Measurements from ENCODE around the gene KRTAP4-5. TPM values are rescaled to one million over a fixed set of nuclear protein-coding genes. Genes with fewer than 3 reads are reported as not detected.

Gene KRTAP4-5
- total RNA-seq, 1 donor from 2014 or later: not detected

DNA sequence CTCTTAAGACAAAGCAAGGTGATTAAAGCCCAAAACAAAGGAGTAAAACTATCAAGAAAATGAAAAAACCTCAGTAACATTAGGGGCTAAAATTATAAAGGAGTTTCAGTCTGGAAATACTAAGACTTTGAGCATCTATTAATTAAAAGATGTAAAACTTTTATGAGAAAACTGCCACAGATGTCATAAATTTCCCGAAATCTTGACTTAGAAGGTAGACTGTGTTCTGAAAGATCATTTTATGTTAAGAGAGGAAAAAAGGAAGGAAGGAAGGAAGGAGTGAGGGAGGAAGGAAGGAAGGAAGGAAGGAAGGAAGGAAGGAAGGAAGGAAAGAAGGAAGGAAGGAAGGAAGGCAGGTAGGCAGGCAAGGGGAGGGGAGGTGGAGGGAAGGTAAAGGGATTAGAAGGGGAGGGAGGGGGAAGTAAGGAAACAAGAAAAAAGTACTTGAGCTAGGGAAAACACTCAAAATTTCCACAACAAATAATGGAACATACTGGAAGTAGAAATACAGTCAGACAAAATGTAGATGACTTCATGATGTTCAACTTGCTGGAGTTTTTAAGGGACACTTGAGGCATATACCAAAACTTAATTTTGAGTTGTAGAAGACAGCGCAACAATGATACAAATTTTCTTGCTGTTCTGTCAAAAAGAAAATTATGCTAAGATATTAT is 2.0 kb downstream of the KRTAP4-5 start:
- Histone ChIP-seq H3K36me3 (no peaks in the 10 kb centered on the region), H3K4me3 (no peak overlapping the region), H3K4me1 (no peaks in the 10 kb centered on the region), H3K27me3 (no peaks in the 10 kb centered on the region), H3K27ac (no peak overlapping the region), H3K9me3 (no peaks in the 10 kb centered on the region)
- TF ChIP-seq, protein P1, sequence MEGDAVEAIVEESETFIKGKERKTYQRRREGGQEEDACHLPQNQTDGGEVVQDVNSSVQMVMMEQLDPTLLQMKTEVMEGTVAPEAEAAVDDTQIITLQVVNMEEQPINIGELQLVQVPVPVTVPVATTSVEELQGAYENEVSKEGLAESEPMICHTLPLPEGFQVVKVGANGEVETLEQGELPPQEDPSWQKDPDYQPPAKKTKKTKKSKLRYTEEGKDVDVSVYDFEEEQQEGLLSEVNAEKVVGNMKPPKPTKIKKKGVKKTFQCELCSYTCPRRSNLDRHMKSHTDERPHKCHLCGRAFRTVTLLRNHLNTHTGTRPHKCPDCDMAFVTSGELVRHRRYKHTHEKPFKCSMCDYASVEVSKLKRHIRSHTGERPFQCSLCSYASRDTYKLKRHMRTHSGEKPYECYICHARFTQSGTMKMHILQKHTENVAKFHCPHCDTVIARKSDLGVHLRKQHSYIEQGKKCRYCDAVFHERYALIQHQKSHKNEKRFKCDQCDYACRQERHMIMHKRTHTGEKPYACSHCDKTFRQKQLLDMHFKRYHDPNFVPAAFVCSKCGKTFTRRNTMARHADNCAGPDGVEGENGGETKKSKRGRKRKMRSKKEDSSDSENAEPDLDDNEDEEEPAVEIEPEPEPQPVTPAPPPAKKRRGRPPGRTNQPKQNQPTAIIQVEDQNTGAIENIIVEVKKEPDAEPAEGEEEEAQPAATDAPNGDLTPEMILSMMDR (IDR thresholded peaks at IDR 0.05): no peak
- no peak for TF ChIP-seq POLR2A (IDR thresholded peaks at IDR 0.05)
- no peak for TF ChIP-seq POLR2AphosphoS5 (IDR thresholded peaks at IDR 0.05; ENCODE audit: insufficient read depth in 1 of 2, low read depth in 1 of 2)
- DNase-seq (ENCODE audit: extremely low spot score in 2 of 2): no peak
- intact Hi-C loops (cut with DNase I): no loop called here

DNA sequence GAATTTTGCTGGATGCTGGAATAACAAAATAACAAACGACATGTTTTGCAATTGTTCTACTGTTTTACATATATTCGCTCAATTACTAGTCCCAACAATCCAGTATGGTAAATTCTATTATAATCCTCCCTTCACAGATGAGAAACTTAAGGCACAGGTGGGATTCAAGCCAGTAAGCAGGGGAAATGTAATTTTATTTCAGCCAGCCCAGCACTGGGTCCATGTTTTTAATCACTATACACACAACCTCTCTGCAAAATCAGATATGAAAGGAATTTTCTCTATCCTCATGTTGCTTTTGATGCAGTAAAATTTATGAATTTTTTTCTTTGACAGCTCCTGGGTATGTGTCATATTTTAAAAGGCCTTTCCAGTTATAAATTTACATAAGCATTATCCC is 4.4 kb downstream of the KRTAP4-5 start:
- intact Hi-C loops (cut with DNase I): no loop called here
- Histone ChIP-seq H3K9me3 (no peaks in the 10 kb centered on the region), H3K4me1 (no peaks in the 10 kb centered on the region), H3K27ac (no peak overlapping the region), H3K4me3 (no peak overlapping the region), H3K27me3 (no peaks in the 10 kb centered on the region), H3K36me3 (no peaks in the 10 kb centered on the region)
- DNase-seq (ENCODE audit: extremely low spot score in 2 of 2): no peak
- TF ChIP-seq POLR2A (IDR thresholded peaks at IDR 0.05) (no peak), POLR2AphosphoS5 (IDR thresholded peaks at IDR 0.05; ENCODE audit: insufficient read depth in 1 of 2, low read depth in 1 of 2) (no peak)
- TF ChIP-seq, protein P1 (IDR thresholded peaks at IDR 0.05): no peak

DNA sequence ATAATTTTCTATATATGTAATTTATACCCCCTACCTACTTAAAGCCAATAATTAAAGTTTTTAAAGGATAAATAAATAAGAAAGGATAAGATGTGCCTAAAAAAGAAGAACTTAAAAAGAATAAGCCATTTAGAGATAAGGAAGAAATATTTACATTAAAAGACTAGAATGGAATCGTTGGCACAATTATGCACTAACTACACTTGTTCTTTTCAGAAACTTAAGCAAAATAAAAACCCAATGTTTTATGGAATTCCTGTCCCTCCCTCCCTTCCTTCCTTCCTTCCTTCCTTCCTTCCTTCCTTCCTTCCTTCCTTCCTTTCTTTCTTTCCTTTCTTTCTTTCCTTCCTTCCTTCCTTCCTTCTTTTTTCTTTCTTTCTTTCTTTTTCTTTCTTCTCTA is 4.8 kb downstream of the KRTAP4-5 start:
- Histone ChIP-seq H3K36me3 (no peaks in the 10 kb centered on the region), H3K9me3 (no peaks in the 10 kb centered on the region), H3K4me1 (no peaks in the 10 kb centered on the region), H3K27ac (no peak overlapping the region), H3K27me3 (no peaks in the 10 kb centered on the region), H3K4me3 (no peak overlapping the region)
- TF ChIP-seq POLR2A (IDR thresholded peaks at IDR 0.05): no peak
- TF ChIP-seq POLR2AphosphoS5 (IDR thresholded peaks at IDR 0.05; ENCODE audit: insufficient read depth in 1 of 2, low read depth in 1 of 2): no peak
- TF ChIP-seq, protein P1 (IDR thresholded peaks at IDR 0.05): no peak
- DNase-seq (ENCODE audit: extremely low spot score in 2 of 2): no peak
- intact Hi-C loops (cut with DNase I): no loop called here

DNA sequence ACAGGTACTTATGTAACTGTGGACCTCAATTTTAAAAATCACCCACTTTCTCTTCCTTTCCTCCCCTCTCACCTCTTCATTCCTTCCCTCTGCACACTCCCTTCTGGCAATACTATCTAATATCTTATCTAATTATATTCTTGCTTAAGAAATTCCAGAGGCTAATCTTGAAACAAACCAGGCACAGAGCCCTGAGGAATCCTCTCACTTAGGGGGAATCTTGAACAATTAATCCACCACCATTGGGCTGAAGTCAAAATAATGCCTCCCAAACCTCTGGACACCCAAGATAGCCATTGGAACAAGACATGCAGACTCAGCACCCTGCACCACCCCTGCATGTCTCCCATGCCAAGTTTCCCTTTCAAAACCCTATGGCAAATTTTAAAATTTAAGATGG is 8.3 kb downstream of the KRTAP4-5 start:
- Histone ChIP-seq H3K27ac (no peak overlapping the region), H3K27me3 (no peaks in the 10 kb centered on the region)

More for the DNA sequence above, 8.3 kb downstream of the KRTAP4-5 start:
- intact Hi-C loops (cut with DNase I): no loop called here
- Histone ChIP-seq H3K4me1 (no peaks in the 10 kb centered on the region), H3K9me3 (no peaks in the 10 kb centered on the region), H3K4me3 (no peak overlapping the region), H3K36me3 (no peaks in the 10 kb centered on the region)
- TF ChIP-seq POLR2AphosphoS5 (IDR thresholded peaks at IDR 0.05; ENCODE audit: insufficient read depth in 1 of 2, low read depth in 1 of 2): no peak
- TF ChIP-seq, protein P1 (IDR thresholded peaks at IDR 0.05): no peak
- no peak for TF ChIP-seq POLR2A (IDR thresholded peaks at IDR 0.05)
- no peak for DNase-seq (ENCODE audit: extremely low spot score in 2 of 2)
